Activated T-cell treated with anti-CD3 and anti-CD28 coated beads, Interleukin-2, amount 50 U/mL, for 4 hours (primary cell): ENCODE results near the gene WFDC13. TPM values are rescaled to one million over a fixed set of nuclear protein-coding genes. Genes with fewer than 3 reads are reported as not detected.
"Not testable (repeated sequence)": the region's sequence is repeated elsewhere in the genome, so short reads cannot be mapped to it uniquely, and the experiment has no call there.

Experiments used
- ATAC-seq, 2 donors: fragments of 200-7000 bp; cut with Tn5 transposase; one replicate each; pipeline ENCODE4 v1.10.0; 2021
- DNase-seq: peaks from one replicate; pipeline ENCODE4 v3.0.0-alpha.2; 2020
- H3K27me3 Mint-ChIP-seq: one replicate; pipeline ENCODE4 v1.8.0; 2021; ENCODE audit warnings: low read depth, mixed read lengths
- H3K36me3 Mint-ChIP-seq: one replicate; pipeline ENCODE4 v1.8.0; 2022; ENCODE audit warnings: mixed read lengths; ENCODE audit not compliant: insufficient read depth
- H3K4me1 Mint-ChIP-seq: one replicate; pipeline ENCODE4 v1.8.0; 2021; ENCODE audit warnings: low read depth, mixed read lengths
- H3K4me3 Mint-ChIP-seq: one replicate; pipeline ENCODE4 v1.8.0; 2021; ENCODE audit warnings: mild to moderate bottlenecking, moderate library complexity, mixed read lengths
- H3K9me3 Mint-ChIP-seq: one replicate; pipeline ENCODE4 v1.8.0; 2021; ENCODE audit warnings: mixed read lengths
- total RNA-seq, 3 donors: library from RNA; stranded (reverse); gene quantifications; one replicate each; pipeline ENCODE4 v1.2.1, GENCODE V29; 2021

Gene WFDC13, protein sequence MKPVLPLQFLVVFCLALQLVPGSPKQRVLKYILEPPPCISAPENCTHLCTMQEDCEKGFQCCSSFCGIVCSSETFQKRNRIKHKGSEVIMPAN
- total RNA-seq, result not detected

DNA sequence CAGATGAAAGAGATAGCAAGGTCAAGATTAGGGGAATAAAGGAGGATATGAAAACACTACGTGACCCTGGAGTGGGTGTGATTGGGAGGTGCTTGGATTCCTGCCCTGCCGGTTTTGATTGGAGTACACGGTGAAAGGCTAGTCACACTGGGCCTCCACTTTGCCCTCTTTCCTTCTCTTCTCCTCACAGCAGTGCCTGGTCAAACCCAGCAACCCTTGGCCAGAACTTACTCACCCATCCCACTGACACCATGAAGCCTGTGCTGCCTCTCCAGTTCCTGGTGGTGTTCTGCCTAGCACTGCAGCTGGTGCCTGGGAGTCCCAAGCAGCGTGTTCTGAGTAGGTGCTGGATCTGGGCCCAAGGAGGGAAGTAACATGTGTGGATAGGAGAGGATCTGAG lies at the start of gene WFDC13:
Gene WFDC13, plus strand, starts transcription at position 166 of the 400 bp plus-strand sequence. Its CDS starts 86 bp downstream, at position 252.
- H3K9me3 Mint-ChIP-seq, result no peaks in the 10 kb centered on the region

DNA sequence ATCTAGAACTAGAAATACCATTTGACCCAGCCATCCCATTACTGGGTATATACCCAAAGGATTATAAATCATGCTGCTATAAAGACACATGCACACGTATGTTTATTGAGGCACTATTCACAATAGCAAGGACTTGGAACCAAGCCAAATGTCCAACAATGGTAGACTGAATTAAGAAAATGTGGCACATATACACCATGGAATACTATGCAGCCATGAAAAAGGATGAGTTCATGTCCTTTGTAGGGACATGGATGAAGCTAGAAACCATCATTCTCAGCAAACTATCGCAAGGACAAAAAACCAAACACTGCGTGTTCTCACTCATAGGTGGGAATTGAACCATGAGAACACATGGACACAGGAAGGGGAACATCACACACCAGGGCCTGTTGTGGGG lies 44.8 kb upstream of the WFDC13 start:
- DNase-seq, ATAC-seq, H3K4me1 Mint-ChIP-seq: not testable (repeated sequence)

More for the DNA sequence above, at the start of gene WFDC13:
- Mint-ChIP-seq H3K36me3 (no peaks in the 10 kb centered on the region), H3K27me3 (peaks cover 12% of the 10 kb centered on the region), H3K4me1 (no peaks in the 10 kb centered on the region), H3K4me3 (no peak within 1 kb of the TSS)
- DNase-seq (no peak), ATAC-seq (no peak)

DNA sequence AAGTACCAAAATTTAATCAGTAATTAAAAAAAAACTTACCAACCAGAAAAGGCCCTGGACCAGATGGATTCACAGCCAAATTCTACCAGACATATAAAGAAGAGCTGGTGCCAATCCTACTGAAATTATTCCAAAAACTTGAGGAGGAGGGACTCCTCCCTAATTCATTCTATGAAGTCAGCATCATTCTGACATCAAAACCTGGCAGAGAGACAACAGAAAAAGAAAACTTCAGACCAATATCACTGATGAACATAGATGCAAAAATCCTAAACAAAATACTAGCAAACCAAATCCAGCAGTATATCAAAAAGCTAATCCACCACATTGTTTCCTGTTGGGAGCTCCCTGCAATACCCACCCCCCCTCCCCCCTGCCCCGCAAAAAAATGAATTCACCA lies 31.7 kb upstream of the WFDC13 start, which contains the start of gene WFDC11:
Gene WFDC11, minus strand, starts transcription at position 101 of the 400 bp plus-strand sequence. CDS start 19,639 bp downstream, outside the sequence.
- ATAC-seq (no peak), DNase-seq (no peak)
- Mint-ChIP-seq H3K36me3 (peaks cover 2% of the 10 kb centered on the region), H3K9me3 (peaks cover 4% of the 10 kb centered on the region), H3K4me3 (no peak within 1 kb of the TSS), H3K27me3 (peaks cover 26% of the 10 kb centered on the region), H3K4me1 (no peaks in the 10 kb centered on the region)

More for the DNA sequence above, 44.8 kb upstream of the WFDC13 start:
- H3K36me3 Mint-ChIP-seq, H3K4me3 Mint-ChIP-seq, H3K9me3 Mint-ChIP-seq: not testable (repeated sequence)
- peaks cover 10% of the 10 kb centered on the region for H3K27me3 Mint-ChIP-seq

DNA sequence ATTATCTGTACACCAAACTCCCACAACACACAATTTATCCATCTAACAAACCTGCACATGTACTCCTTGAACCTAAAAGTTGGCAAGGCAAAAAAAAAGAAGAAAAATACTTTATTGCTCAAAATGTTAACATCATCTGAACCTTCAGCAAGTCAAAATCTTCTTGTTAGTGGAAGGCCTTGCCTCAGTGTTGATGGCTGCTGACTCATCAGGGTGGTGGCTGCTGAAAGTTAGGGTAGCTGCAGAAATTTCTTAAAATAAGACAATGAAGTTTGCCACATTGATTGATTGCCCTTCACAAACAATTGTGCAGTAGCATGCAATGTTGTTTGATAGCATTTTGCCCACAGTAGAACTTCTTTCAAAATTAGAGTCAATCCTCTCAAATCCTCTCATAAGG lies 29.1 kb upstream of the WFDC13 start:
- peaks cover 22% of the 10 kb centered on the region for H3K9me3 Mint-ChIP-seq
- H3K36me3 Mint-ChIP-seq, result no peaks in the 10 kb centered on the region
- ATAC-seq, result no peak
- no peak for DNase-seq
- no peak overlapping the region for H3K4me3 Mint-ChIP-seq
- H3K4me1 Mint-ChIP-seq, result no peaks in the 10 kb centered on the region
- peaks cover 15% of the 10 kb centered on the region for H3K27me3 Mint-ChIP-seq

DNA sequence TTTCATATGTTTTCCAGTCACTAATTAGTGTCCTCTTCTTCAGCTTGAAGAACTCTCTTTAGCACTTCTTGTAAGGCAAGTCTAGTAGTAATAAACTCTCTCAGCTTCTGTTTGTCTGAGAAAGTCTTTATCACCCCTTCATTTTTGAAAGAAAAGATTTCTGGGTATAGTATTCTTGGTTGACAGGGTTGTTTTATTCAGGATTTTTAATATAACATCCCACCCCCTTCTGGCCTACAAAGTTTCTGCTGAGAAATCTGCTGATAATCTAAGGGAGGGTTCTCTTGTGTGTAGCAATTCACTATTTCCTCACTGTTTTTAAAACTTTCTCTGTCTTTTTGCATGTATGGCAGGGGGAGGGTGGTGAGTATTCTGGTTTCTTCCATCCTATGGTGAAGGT lies 22.2 kb upstream of the WFDC13 start:
- H3K36me3 Mint-ChIP-seq, result peaks cover 3% of the 10 kb centered on the region
- ATAC-seq (no peak), DNase-seq (no peak)
- H3K27me3 Mint-ChIP-seq, result peaks cover 9% of the 10 kb centered on the region
- H3K4me1 Mint-ChIP-seq, result no peaks in the 10 kb centered on the region
- peaks cover 39% of the 10 kb centered on the region for H3K9me3 Mint-ChIP-seq
- no peak overlapping the region for H3K4me3 Mint-ChIP-seq

DNA sequence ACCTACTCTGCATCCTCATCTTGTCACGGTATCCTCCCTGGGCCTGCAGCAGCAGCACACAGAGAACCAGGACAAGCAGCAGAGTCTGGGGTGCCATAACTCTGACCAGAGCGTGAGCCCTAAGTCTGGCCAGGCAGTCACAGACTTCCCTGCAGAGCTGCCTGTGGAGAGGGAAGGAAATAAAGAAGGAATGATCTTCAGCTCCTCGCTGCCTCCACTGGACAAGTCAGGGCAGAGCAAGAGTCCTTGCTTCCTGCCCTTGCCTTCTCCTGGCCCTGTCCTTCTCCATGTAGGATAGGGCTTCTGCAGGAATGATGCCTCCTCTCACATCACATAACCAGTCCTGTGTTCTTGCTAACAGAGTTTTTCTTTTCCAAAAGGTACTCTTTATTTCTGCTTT lies 15.9 kb upstream of the WFDC13 start:
- Mint-ChIP-seq H3K27me3 (peaks cover 16% of the 10 kb centered on the region), H3K4me3 (no peak overlapping the region), H3K9me3 (peaks cover 4% of the 10 kb centered on the region), H3K36me3 (no peaks in the 10 kb centered on the region), H3K4me1 (no peaks in the 10 kb centered on the region)
- no peak for DNase-seq
- ATAC-seq, result no peak

DNA sequence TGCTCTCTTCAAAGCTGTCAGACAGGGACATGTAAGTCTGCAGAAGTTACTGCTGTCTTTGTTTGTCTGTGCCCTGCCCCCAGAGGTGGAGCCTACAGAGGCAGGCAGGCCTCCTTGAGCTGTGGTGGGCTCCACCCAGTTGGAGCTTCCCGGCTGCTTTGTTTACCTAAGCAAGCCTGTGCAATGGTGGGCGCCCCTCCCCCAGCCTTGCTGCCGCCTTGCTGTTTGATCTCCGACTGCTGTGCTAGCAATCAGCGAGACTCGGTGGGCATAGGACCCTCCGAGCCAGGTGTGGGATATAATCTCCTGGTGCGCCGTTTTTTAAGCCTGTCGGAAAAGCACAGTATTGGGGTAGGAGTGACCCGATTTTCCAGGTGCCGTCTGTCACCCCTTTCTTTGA lies 8.5 kb upstream of the WFDC13 start:
- H3K27me3 Mint-ChIP-seq, result peaks cover 42% of the 10 kb centered on the region
- H3K4me1 Mint-ChIP-seq, H3K9me3 Mint-ChIP-seq, DNase-seq, H3K36me3 Mint-ChIP-seq, ATAC-seq, H3K4me3 Mint-ChIP-seq: not testable (repeated sequence)

DNA sequence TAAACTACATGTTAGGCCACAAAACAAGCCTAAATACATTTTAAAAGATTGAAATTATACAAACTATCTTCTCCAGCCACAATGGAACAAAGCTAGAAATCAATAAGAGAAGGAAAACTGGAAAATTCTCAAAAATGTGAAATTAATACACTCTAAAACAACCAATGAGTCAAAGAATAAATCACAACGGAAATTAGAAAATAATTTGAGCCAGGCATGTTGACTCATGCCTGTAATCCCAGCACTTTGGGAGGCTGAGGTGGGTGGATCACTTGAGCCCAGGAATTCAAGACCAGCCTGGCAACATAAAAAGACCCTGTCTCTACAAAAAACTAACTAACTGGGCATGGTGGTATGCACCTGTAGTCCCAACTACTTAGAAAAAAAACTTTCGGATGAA lies 6.3 kb upstream of the WFDC13 start:
- no peak for ATAC-seq
- no peak for DNase-seq
- H3K4me1 Mint-ChIP-seq, result no peaks in the 10 kb centered on the region
- peaks cover 38% of the 10 kb centered on the region for H3K27me3 Mint-ChIP-seq
- no peaks in the 10 kb centered on the region for H3K36me3 Mint-ChIP-seq
- H3K4me3 Mint-ChIP-seq, result no peak overlapping the region
- H3K9me3 Mint-ChIP-seq, result no peaks in the 10 kb centered on the region

DNA sequence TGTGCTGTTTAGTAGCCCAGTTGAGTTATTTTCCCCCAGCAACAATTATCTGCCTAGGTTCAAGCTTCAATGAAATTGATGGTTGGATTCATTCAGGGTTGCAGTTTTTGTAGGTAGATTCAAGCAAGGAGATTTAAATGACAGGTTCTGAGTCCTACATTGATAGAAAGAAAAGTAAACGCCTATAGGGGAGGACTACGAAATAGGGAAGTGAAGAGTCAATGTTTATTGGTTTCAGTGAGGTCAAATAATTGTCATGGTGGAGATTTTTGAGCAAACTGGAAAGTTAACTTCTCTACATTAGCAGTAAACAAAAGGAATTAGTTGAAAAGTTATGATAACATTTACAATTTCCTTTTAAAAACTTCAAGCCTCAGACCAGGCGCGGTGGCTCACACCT lies 734 bp upstream of the WFDC13 start:
- ATAC-seq (no peak), DNase-seq (no peak)
- Mint-ChIP-seq H3K27me3 (peaks cover 12% of the 10 kb centered on the region), H3K36me3 (no peaks in the 10 kb centered on the region), H3K4me3 (no peak overlapping the region), H3K9me3 (no peaks in the 10 kb centered on the region), H3K4me1 (no peaks in the 10 kb centered on the region)

DNA sequence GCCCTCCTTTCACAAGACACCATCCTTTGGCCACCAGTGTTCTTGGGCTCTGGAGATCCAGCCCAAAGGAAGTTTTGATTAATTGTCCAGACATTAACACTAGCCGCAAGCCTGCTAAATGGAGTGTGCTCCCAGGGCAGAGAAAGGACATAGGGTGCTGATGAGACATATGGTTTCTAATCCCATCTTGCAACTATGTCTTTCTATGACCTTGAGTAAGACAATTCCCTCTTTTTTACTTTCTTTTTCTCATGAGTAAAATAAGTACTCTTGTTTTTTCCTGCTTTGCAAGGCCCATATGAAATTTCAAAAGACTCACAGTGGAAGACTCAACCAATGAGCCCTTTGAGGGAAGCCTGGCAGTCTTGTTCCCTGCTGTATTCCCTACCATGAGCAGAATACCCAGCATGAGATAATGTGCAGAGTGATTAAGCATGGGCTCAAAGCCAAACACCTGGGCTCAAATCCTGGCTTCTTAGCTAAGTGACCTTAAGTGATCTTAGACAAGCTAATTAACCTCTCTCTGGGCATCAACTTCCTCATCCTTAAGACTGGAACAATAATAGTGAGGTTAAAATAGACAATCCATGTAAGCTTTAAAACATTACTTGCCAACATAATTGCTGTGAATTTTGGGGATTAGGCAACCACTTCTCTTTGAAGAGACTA lies 3.3 kb downstream of the WFDC13 start, which contains the start of gene WFDC10B:
Gene WFDC10B, minus strand, starts transcription at position 51 of the 669 bp plus-strand sequence. CDS start 19,027 bp downstream, outside the sequence.
- DNase-seq (no peak), ATAC-seq (no peak)
- no peak within 1 kb of the TSS for H3K4me3 Mint-ChIP-seq
- no peaks in the 10 kb centered on the region for H3K36me3 Mint-ChIP-seq
- H3K9me3 Mint-ChIP-seq, result no peaks in the 10 kb centered on the region
- peaks cover 36% of the 10 kb centered on the region for H3K27me3 Mint-ChIP-seq
- no peaks in the 10 kb centered on the region for H3K4me1 Mint-ChIP-seq

DNA sequence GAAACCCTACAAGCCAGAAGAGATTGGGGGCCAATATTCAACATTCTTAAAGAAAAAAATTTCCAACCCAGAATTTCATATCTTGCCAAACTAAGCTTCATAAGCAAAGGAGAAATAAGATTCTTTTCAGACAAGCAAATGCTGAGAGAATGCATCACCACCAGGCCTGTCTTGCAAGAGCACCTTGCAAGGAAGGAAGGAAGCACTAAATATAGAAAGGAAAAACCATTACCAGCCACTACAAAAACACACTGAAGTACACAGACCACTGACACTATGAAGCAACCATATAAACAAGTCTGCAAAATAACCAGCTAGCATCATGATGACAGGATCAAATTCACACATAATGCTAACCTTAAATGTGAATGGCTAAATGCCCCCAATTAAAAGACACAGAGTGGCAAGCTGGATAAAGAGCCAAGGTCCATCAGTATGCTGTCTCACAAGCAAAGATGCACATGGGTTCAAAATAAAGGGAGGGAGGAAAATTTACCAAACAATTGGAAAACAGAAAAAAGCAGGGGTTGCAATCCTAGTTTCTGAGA lies 14.4 kb downstream of the WFDC13 start:
- H3K36me3 Mint-ChIP-seq, H3K9me3 Mint-ChIP-seq, DNase-seq, H3K4me3 Mint-ChIP-seq, ATAC-seq, H3K4me1 Mint-ChIP-seq: not testable (repeated sequence)
- H3K27me3 Mint-ChIP-seq, result peaks cover 26% of the 10 kb centered on the region

DNA sequence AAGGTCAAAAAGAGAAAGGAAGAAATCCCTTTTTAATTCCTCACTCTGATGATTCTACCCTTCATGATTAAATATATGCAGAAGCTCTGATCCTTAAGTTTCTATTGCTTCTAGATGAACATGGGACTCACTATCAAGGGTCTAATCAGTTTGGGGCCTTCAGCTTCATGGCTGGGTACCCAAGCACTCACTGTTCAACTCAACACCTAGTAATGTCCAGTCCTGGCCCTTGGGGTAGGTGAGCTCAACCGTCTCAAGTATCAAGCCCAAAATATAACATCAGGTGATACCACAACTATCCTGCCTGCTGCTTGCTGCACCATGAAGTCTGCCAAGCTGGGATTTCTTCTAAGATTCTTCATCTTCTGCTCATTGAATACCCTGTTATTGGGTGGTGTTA lies 20.2 kb downstream of the WFDC13 start, which contains the start of gene SPINT4:
Gene SPINT4, plus strand, starts transcription at position 301 of the 400 bp plus-strand sequence. Its CDS starts 21 bp downstream, at position 322.
- Mint-ChIP-seq H3K9me3 (no peaks in the 10 kb centered on the region), H3K27me3 (peaks cover 27% of the 10 kb centered on the region), H3K4me1 (no peaks in the 10 kb centered on the region), H3K36me3 (no peaks in the 10 kb centered on the region), H3K4me3 (no peak within 1 kb of the TSS)
- DNase-seq, result no peak
- ATAC-seq, result no peak

DNA sequence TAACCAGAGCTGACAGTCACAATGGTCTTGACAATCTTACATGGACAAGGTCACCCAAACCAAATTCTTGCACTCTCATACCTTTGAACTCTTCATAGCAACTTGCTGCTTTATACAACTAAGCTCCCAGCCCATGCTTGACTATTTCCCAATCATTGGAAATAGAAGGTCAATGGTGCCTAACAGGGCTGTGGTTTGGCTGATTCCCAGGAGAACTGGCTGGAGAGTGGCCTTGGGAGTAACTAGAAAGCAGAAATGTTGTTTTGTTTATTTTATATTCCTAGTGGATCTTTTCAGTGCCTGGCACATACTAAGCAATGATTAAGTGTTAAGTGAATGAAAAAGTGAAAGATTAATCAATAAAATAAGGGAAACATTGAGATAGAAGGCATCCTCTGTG lies 23.3 kb downstream of the WFDC13 start:
- H3K27me3 Mint-ChIP-seq, result peaks cover 20% of the 10 kb centered on the region
- H3K4me3 Mint-ChIP-seq, result no peak overlapping the region
- no peaks in the 10 kb centered on the region for H3K9me3 Mint-ChIP-seq
- no peaks in the 10 kb centered on the region for H3K4me1 Mint-ChIP-seq
- no peaks in the 10 kb centered on the region for H3K36me3 Mint-ChIP-seq
- DNase-seq (no peak), ATAC-seq (no peak)

DNA sequence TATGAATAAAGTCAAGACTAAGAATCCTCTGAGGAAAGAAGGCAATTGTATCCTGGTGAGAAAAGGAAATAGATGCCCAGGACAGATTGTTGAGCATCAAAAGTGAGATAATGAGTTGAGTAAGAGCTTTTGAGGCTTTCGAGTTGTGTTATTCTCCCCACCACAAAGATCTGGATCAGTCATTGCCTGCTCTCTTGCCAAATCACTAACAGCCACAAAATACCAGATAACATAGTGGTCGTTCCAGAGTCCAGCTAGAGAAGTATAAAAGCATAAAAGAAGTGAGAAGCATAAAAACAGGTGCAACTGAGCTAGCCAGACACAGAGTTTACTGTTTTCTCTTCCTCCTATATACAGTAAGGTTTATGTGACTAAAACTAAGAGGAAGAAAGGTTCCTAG lies 25.2 kb downstream of the WFDC13 start:
- H3K9me3 Mint-ChIP-seq, result peaks cover 7% of the 10 kb centered on the region
- DNase-seq (no peak), ATAC-seq (peak; percentile 18 to 28)
- no peaks in the 10 kb centered on the region for H3K4me1 Mint-ChIP-seq
- H3K36me3 Mint-ChIP-seq, result peaks cover 2% of the 10 kb centered on the region
- peaks cover 25% of the 10 kb centered on the region for H3K27me3 Mint-ChIP-seq
- H3K4me3 Mint-ChIP-seq, result no peak overlapping the region

DNA sequence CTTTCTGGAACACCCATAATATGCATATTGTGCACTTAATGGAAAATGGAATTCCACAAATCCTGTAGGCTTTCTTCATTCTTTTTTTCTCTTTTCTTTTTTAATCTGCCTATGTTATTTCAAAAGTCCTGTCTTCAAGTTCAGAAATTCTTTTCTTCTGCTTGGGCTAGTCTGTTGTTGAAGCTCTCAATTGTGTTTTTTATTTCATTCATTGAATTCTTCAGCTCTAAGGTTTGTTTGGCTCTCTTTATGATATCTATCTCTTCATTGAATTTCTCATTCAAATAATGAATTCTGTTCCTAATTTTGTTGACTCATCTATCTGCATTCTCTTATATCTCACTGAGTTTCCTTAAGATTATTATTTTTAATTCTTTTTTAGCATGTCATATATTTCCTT lies 30.4 kb downstream of the WFDC13 start:
- no peak overlapping the region for H3K4me3 Mint-ChIP-seq
- peaks cover 20% of the 10 kb centered on the region for H3K9me3 Mint-ChIP-seq
- H3K36me3 Mint-ChIP-seq, result peaks cover 2% of the 10 kb centered on the region
- no peaks in the 10 kb centered on the region for H3K4me1 Mint-ChIP-seq
- H3K27me3 Mint-ChIP-seq, result peaks cover 37% of the 10 kb centered on the region
- ATAC-seq, result no peak
- DNase-seq, result no peak
